Measurements from ENCODE around the gene GGPS1.

DNA sequence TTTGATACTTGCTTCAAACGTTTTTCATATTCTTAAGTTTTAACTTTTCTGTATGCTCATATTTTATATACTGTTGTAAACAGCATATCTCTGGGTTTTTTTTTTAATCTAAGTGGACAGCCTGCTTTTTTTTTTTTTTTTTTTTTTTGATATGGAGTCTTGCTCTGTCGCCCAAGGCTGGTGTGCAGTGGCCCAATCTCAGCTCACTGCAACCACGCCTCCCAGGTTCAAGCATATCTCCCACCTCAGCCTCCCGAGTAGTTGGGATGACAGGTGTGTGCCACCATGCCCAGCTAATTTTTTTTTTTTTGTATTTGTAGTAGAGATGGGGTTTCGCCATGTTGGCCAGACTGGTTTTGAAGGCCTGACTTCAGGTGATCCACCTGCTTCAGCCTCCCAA is 40.1 kb downstream of the GGPS1 start:
- TF ChIP-seq, protein P1, sequence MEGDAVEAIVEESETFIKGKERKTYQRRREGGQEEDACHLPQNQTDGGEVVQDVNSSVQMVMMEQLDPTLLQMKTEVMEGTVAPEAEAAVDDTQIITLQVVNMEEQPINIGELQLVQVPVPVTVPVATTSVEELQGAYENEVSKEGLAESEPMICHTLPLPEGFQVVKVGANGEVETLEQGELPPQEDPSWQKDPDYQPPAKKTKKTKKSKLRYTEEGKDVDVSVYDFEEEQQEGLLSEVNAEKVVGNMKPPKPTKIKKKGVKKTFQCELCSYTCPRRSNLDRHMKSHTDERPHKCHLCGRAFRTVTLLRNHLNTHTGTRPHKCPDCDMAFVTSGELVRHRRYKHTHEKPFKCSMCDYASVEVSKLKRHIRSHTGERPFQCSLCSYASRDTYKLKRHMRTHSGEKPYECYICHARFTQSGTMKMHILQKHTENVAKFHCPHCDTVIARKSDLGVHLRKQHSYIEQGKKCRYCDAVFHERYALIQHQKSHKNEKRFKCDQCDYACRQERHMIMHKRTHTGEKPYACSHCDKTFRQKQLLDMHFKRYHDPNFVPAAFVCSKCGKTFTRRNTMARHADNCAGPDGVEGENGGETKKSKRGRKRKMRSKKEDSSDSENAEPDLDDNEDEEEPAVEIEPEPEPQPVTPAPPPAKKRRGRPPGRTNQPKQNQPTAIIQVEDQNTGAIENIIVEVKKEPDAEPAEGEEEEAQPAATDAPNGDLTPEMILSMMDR (IDR thresholded peaks at IDR 0.05): no peak
- no peak for TF ChIP-seq EZH2 (IDR thresholded peaks at IDR 0.05; ENCODE audit: borderline replicate concordance, insufficient read depth, low read depth, low read length, poor library complexity, severe bottlenecking)

Data from B cell (primary cell).